Measurements from ENCODE around the gene HES4.

DNA sequence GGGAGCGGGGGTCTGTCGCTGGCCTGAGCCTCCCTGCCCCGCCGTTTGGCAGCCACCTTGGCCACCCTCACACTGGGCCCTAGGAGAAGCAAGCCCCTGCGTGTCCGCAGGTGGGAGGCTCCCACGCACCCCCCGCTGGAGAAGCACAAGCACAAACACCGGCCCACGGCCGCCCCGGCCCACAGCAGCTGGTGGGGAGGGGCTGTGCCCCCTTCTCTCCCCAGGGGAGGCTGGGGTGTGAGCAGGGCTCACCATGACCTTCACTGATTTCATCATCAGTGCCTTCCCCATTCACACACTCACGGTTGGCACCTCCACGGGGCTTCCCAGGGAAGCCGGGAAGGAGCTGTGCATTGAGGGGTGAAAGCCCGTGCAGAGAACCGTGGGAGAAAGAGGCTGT, 27.9 kb upstream of the HES4 start:
- TF ChIP-seq TAF1 (IDR thresholded peaks at IDR 0.05; ENCODE audit: low read depth) (no peak), EGR1 (IDR thresholded peaks at IDR 0.05) (no peak), CEBPB (IDR thresholded peaks at IDR 0.05) (no peak), TEAD4 (IDR thresholded peaks at IDR 0.05) (no peak), YY1 (IDR thresholded peaks at IDR 0.05; ENCODE audit: low read depth) (no peak), FOXM1 (IDR thresholded peaks at IDR 0.05; ENCODE audit: borderline replicate concordance, low read depth) (no peak), EP300 (IDR thresholded peaks at IDR 0.05; ENCODE audit: borderline replicate concordance) (no peak), CREB1 (IDR thresholded peaks at IDR 0.05; ENCODE audit: low read depth) (no peak), ZBTB7A (IDR thresholded peaks at IDR 0.05; ENCODE audit: low read depth) (no peak), NFIC (IDR thresholded peaks at IDR 0.05) (no peak), RAD21 (IDR thresholded peaks at IDR 0.05; ENCODE audit: low read depth) (no peak)
- TF ChIP-seq, protein P1, sequence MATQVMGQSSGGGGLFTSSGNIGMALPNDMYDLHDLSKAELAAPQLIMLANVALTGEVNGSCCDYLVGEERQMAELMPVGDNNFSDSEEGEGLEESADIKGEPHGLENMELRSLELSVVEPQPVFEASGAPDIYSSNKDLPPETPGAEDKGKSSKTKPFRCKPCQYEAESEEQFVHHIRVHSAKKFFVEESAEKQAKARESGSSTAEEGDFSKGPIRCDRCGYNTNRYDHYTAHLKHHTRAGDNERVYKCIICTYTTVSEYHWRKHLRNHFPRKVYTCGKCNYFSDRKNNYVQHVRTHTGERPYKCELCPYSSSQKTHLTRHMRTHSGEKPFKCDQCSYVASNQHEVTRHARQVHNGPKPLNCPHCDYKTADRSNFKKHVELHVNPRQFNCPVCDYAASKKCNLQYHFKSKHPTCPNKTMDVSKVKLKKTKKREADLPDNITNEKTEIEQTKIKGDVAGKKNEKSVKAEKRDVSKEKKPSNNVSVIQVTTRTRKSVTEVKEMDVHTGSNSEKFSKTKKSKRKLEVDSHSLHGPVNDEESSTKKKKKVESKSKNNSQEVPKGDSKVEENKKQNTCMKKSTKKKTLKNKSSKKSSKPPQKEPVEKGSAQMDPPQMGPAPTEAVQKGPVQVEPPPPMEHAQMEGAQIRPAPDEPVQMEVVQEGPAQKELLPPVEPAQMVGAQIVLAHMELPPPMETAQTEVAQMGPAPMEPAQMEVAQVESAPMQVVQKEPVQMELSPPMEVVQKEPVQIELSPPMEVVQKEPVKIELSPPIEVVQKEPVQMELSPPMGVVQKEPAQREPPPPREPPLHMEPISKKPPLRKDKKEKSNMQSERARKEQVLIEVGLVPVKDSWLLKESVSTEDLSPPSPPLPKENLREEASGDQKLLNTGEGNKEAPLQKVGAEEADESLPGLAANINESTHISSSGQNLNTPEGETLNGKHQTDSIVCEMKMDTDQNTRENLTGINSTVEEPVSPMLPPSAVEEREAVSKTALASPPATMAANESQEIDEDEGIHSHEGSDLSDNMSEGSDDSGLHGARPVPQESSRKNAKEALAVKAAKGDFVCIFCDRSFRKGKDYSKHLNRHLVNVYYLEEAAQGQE (IDR thresholded peaks at IDR 0.05; ENCODE audit: low read depth), result no peak
- TF ChIP-seq, protein P2, sequence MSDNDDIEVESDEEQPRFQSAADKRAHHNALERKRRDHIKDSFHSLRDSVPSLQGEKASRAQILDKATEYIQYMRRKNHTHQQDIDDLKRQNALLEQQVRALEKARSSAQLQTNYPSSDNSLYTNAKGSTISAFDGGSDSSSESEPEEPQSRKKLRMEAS (IDR thresholded peaks at IDR 0.05), result no peak
- TF ChIP-seq, protein P3, sequence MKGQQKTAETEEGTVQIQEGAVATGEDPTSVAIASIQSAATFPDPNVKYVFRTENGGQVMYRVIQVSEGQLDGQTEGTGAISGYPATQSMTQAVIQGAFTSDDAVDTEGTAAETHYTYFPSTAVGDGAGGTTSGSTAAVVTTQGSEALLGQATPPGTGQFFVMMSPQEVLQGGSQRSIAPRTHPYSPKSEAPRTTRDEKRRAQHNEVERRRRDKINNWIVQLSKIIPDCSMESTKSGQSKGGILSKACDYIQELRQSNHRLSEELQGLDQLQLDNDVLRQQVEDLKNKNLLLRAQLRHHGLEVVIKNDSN (IDR thresholded peaks at IDR 0.05), result no peak
